ENCODE data around the gene UBE2V1. TPM values are rescaled to one million over a fixed set of nuclear protein-coding genes. Genes with fewer than 3 reads are reported as not detected.
"Not testable (repeated sequence)": the region's sequence is repeated elsewhere in the genome, so short reads cannot be mapped to it uniquely, and the experiment has no call there.

UBE2V1 gene
- 148 and 171 TPM in 2 replicates for polyA plus RNA-seq (2011; rRNA removed)
- 87.4 and 99.3 TPM in 2 replicates for polyA minus RNA-seq (2011; rRNA and poly(A)+ RNA removed)

DNA sequence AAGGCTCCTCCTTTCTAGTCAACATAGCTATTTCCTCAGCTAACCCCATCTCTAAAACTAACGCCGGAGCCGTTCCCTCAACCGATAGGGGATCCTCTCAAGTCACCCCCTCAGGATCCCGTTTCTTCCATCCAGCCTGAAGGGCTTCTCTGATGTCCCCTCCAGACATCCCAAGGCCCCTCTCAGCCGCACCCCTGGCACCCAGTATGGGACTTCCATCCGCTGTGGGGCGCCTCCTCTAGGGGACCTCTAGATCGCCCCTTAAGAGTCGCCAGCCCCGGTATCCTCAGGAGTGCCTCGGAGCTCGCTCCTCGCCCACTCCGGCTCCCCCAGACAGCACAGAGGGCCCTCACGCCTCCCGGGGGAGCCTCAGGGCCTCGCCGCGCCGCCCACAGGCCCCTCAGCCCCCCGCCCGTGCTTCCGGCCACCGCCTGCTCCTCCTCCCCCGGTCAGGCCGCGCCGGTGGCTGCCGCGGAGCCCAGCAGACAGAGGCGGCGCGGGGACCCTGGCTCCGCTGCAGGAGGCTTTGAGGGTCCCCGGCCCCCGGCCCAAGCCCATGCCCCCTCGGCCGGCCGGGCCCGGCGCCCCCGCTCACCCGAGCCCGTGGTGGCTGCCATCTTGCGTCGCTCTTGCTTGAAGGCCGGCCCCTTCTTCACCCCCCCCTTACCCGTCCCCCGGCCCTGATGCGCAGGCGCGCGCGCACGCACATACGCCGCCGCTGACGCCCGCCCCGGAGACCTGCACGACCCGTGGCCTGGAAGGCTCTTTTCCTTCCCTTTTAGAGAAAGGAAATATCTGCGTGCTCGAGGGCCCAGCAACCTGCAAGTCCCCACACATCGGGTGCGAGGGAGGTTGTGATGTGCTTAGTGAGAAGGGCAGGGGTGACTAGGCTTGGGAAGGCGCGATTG is at the start of gene UBE2V1:
Gene UBE2V1, minus strand, starts transcription at position 639 of the 908 bp plus-strand sequence. Its CDS starts 22 bp downstream, at position 617.
- H3K27ac ChIP-seq (ENCODE audit: low read depth, low read length) = peak within 1 kb of the TSS; percentile 90
- POLR2A ChIA-PET = interaction anchor here (0.5 kb wide), 1 partner anchor 20 kb away, joined by 3 read pairs; no protein-coding TSS in a partner anchor
- peak; percentile 47 for DNase-seq (ENCODE audit: low read depth, low spot score)
- no peaks in the 10 kb centered on the region for H3K9me3 ChIP-seq (ENCODE audit: control insufficient read depth, insufficient read depth, low read length)
- peak within 1 kb of the TSS; percentile 92 for H3K4me3 ChIP-seq (ENCODE audit: low read depth, low read length)
- H3K27me3 ChIP-seq (ENCODE audit: control insufficient read depth, insufficient read depth, low read length) = no peaks in the 10 kb centered on the region
- CTCF ChIA-PET = interaction anchor here (0.7 to 1.3 kb wide), 3 partner anchors 41 to 58 kb away, joined by 3 read pairs; no protein-coding TSS in a partner anchor
- TF ChIP-seq, protein P1, sequence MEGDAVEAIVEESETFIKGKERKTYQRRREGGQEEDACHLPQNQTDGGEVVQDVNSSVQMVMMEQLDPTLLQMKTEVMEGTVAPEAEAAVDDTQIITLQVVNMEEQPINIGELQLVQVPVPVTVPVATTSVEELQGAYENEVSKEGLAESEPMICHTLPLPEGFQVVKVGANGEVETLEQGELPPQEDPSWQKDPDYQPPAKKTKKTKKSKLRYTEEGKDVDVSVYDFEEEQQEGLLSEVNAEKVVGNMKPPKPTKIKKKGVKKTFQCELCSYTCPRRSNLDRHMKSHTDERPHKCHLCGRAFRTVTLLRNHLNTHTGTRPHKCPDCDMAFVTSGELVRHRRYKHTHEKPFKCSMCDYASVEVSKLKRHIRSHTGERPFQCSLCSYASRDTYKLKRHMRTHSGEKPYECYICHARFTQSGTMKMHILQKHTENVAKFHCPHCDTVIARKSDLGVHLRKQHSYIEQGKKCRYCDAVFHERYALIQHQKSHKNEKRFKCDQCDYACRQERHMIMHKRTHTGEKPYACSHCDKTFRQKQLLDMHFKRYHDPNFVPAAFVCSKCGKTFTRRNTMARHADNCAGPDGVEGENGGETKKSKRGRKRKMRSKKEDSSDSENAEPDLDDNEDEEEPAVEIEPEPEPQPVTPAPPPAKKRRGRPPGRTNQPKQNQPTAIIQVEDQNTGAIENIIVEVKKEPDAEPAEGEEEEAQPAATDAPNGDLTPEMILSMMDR (IDR thresholded peaks at IDR 0.05; ENCODE audit: low read depth, low read length) = peak; percentile 46

DNA sequence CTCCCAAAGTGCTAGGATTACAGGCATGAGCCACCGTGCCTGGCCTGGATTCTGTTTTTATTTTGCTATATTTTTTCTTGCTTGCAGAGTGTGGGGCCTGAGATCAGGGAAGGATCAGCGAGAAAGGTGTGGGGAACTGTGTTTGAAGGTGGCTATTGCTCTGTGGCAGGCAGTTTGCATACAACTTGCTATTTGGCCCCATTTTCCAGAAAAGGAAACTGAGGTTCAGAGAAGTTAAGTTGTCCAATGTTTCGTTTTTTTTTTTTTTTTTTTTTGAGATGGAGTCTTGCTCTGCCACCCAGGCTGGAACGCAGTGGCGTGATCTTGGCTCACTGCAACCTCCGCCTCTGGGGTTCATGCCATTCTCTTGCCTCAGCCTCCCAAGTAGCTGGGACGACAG is 48.5 kb upstream of the UBE2V1 start:
- POLR2A ChIA-PET; H3K4me3 ChIP-seq (ENCODE audit: low read depth, low read length); H3K27me3 ChIP-seq (ENCODE audit: control insufficient read depth, insufficient read depth, low read length); DNase-seq (ENCODE audit: low read depth, low spot score); H3K9me3 ChIP-seq (ENCODE audit: control insufficient read depth, insufficient read depth, low read length); CTCF ChIA-PET; H3K27ac ChIP-seq (ENCODE audit: low read depth, low read length): not testable (repeated sequence)

DNA sequence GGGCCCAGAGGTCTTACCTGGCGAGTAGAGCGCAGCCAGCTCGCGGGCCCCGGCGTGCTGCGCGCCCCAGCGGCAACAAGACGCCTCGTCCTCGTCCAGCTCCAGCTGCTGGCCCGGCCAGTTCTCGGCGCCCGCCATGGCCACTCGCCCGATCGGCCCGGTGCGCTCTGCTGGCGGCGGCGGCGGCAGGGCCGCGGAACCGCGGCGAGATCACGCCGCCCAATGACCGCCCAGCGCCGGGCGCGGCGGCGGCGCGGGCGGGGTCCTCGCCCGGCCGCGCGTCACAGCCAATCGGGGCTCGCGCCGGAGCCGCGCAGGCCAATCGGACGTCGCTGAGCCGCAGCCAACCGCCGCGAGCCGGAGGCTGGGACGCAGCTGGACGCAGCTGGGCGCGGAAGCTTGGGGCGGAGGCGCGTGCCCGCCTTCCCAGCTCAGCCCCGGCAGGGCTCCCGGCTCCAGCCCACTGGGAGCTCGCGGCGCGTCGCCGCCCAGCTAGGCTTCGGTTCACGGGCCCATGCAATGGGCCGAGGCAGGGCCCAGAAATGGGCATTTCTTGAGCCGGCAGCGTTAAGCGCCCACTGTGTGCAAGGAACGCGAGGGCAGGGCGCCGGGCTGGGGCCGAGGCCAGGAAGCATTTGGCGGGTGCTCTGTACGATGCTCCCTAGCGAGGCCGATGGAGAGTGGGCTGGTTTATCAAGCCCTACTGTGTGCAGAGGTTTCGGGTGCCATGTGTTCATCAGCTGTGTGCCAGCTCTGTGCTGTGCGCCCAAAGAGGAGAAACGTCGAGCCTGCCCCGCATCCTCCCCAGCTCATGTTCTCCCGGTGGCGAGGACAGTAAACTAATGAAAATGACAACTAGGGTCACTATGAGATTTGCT is 40.8 kb upstream of the UBE2V1 start, which contains the start of gene PEDS1:
Gene PEDS1, minus strand, starts transcription at position 224 of the 878 bp plus-strand sequence. Its CDS starts 86 bp downstream, at position 138.
- peak; percentile 80 for DNase-seq (ENCODE audit: low read depth, low spot score)
- peak within 1 kb of the TSS; percentile 65 for H3K27ac ChIP-seq (ENCODE audit: low read depth, low read length)
- POLR2A ChIA-PET = interaction anchor here (1.0 to 3.1 kb wide), 7 partner anchors 9 to 38 kb away, joined by 3 to 24 read pairs (median 5); no protein-coding TSS in a partner anchor

DNA sequence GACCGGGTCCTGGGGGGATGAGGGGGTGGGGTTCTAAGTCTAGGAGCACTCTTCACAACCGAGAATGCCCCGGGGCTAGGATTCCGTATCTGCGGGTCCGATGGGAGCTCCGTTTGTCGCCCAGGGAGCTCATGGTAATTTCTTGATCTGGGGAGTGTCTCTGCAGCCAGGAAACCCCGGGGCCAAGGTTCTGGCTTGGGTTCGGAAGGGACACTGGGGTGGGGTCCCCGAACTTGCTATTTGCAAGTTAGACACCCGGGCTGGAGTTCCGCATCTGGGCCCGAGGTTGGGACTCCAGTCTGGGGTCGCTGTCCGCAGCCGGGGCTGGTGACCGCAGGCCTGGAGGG is 40.2 kb upstream of the UBE2V1 start:
- TF ChIP-seq, protein P1 (IDR thresholded peaks at IDR 0.05; ENCODE audit: low read depth, low read length) = no peak
- no peaks in the 10 kb centered on the region for H3K27me3 ChIP-seq (ENCODE audit: control insufficient read depth, insufficient read depth, low read length)
- H3K27ac ChIP-seq (ENCODE audit: low read depth, low read length) = peak overlapping the region; percentile 21
- CTCF ChIA-PET = interaction anchor here (0.6 to 1.6 kb wide), 9 partner anchors 13 to 276 kb away, joined by 3 to 7 read pairs (median 3); no protein-coding TSS in a partner anchor
- POLR2A ChIA-PET = interaction anchor here (1.0 to 3.1 kb wide), 6 partner anchors 9 to 37 kb away, joined by 3 to 24 read pairs (median 5); no protein-coding TSS in a partner anchor
- no peaks in the 10 kb centered on the region; the same call in 1 of the 2 replicates for H3K9me3 ChIP-seq (ENCODE audit: control insufficient read depth, insufficient read depth, low read length)
- H3K4me3 ChIP-seq (ENCODE audit: low read depth, low read length) = peak overlapping the region; percentile 88
- no peak for DNase-seq (ENCODE audit: low read depth, low spot score)

More for the DNA sequence above, 40.8 kb upstream of the UBE2V1 start, which contains the start of gene PEDS1:
- CTCF ChIA-PET = interaction anchor here (0.6 to 1.6 kb wide), 6 partner anchors 16 to 188 kb away, joined by 3 to 7 read pairs (median 4); no protein-coding TSS in a partner anchor
- H3K4me3 ChIP-seq (ENCODE audit: low read depth, low read length) = peak within 1 kb of the TSS; percentile 88
- H3K9me3 ChIP-seq (ENCODE audit: control insufficient read depth, insufficient read depth, low read length) = no peaks in the 10 kb centered on the region; the same call in 1 of the 2 replicates
- TF ChIP-seq, protein P1 (IDR thresholded peaks at IDR 0.05; ENCODE audit: low read depth, low read length) = no peak
- H3K27me3 ChIP-seq (ENCODE audit: control insufficient read depth, insufficient read depth, low read length) = no peaks in the 10 kb centered on the region
